HG02885 (cell line): ENCODE measurements around the gene ZYX.
"Not testable (repeated sequence)": the region's sequence is repeated elsewhere in the genome, so short reads cannot be mapped to it uniquely, and the experiment has no call there.

Experiments
- ATAC-seq: cut with Tn5 transposase; IDR thresholded peaks from one replicate; pipeline ENCODE4 v1.9.1; 2021; ENCODE audit warnings: mild to moderate bottlenecking; ENCODE audit not compliant: unreplicated experiment, poor library complexity

The ZYX gene

DNA sequence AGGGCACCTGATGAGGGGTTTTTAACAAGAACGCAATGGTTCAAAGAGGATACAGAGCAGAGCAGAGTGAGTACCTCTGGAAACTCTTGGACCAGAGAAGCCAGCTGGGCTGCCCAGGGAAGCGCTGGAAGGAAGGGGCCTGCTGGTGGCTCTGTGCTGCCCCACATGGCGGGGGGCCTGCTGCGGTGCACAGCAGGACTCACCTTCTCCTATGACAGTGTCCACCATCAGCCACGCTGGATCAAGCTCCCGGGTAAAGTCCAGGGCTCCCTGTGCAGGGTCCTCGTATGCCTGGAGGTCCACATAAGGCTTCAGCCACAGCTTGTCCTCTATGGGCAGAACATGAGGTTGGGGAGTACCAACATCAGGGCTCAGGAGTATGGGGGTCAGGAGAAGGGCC is 15.0 kb downstream of the ZYX start:
- no peak for ATAC-seq

DNA sequence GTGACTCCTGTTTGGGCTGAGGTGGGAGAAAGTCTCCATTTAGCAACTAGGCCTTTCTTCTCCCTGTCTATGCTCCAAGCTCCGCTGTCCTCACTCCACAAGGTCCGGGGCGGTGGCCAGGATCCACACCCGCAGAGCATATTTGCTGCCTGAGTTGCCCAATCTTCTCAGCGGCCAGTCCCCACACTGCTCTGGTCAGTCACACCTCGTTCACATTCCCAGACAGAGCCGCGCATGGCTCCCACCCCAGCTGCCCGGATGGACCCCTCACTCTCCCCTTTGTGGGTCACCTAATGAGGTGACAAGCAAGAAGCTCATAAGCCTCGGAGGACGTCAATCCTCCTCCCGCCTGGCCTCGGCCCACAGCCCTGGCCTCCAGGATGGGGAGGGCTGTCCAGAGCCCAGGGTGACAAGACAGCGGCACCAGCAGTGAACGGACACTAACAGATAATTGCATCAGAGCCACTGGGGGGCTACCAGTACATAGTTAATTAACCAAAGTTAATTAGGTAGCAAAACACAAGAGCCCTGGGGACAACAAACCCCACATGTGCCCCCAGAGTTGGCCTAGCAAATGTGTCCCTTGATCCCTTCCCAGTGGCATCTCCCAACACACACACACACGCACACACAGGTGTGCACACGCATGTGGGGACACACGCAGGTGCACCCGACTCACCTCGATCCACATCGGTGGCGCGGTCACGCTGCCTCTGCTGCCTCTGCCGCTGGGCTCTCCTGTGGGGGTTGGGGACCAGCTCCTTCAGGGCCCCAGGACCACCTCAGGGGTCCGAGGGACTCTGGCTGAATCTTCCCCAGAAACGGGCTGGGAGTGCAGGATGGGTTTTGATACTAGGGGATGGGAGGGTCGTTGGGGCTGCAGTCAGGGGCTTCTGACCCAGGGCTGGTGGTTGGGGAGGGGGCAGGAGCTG is 15.7 kb downstream of the ZYX start:
- no peak for ATAC-seq

GRCh38 chr7:143397710-143398530 is 16.8 kb downstream of the ZYX start:
- ATAC-seq: no peak

- ATAC-seq: no peak
Observed at GRCh38 chr7:143398616-143399015, 17.5 kb downstream of the ZYX start.

DNA sequence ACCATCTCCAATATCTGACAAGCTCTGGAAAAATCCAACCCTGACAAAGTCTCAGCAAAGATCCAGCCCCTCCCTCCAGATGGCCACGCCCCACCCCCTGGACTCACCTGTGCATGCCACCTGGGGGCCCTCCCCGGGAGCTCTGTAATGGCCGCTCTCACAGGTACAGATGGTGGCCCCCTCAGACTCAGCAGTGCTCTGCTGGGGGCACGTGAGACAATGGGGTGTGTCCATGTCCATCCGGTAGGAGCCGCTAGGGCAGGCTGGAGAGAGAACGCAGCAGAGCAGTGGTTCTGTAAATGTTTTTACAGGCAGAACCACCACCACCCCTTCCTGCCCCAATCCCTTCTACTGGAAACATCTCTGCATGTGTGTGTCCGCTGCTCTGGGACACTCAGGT is 18.0 kb downstream of the ZYX start:
- no peak for ATAC-seq

DNA sequence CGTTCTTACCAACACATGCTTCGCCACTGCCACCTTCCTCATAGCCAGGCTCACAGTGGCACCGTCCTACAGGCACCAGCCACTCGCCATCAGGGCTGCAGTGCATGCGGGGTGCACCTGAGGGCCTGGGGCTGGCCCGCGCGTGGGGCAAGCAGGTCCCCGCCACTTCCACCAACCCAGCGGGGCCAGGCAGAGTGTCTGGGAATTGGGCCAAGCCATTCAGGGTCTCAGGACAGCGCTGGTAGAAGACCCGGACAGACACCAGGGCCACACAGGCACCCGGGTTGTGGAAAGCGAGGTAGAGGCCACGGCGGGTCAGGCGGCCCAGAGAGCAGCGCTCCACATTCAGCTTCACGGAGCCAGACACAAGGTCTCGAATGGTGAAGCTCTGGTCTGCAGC is 18.5 kb downstream of the ZYX start:
- ATAC-seq: no peak

- ATAC-seq: no peak
Observed at GRCh38 chr7:143401265-143401664, 20.1 kb downstream of the ZYX start.

GRCh38 chr7:143402233-143402632 is 21.1 kb downstream of the ZYX start:
- not testable (repeated sequence) for ATAC-seq

DNA sequence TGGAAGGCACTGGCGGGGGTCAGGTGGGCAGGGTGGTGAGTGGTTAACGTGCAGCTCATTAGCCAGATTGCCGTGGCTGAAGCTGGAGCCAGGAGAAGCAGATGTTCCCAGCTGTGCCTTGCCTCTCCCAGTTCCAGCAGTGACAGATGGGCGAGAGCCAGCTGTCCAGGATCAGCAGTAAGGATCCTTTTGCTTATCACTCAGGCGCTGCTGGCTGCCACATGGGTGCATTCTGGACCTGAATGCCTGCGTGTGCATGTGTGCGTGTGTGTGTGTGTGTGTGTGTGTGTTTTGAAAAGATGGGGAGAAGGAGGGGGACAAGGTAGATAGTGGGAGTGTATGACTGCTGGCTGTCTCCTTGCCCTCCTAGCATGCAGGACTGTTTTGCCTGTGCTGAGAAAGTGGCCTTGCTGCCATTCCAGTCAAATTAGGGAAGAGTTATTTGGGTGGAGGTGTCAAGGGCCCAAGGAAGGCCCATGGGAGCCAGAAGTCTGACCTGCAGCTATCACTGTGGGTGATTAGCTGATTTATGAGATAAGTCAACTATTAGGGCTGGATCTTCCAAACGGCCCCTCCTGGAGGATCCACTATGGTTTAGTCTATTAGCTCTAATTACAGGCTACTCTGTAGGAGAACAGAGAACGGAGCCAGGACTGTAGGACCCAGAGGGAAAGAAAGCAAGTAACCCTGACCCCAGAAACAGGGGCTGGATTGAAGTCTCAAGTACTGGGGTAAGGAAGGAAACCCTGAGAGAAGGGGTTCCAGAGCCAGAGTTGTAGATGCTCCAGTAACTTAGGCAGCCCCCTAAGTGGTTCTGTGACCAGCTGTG is 24.2 kb downstream of the ZYX start:
- no peak for ATAC-seq

- ATAC-seq: no peak
Observed at GRCh38 chr7:143406002-143406357, 24.8 kb downstream of the ZYX start.

GRCh38 chr7:143407287-143408251 is 26.4 kb downstream of the ZYX start:
- no peak for ATAC-seq

GRCh38 chr7:143408252-143408685 is 27.1 kb downstream of the ZYX start:
- peak; percentile 3 for ATAC-seq

DNA sequence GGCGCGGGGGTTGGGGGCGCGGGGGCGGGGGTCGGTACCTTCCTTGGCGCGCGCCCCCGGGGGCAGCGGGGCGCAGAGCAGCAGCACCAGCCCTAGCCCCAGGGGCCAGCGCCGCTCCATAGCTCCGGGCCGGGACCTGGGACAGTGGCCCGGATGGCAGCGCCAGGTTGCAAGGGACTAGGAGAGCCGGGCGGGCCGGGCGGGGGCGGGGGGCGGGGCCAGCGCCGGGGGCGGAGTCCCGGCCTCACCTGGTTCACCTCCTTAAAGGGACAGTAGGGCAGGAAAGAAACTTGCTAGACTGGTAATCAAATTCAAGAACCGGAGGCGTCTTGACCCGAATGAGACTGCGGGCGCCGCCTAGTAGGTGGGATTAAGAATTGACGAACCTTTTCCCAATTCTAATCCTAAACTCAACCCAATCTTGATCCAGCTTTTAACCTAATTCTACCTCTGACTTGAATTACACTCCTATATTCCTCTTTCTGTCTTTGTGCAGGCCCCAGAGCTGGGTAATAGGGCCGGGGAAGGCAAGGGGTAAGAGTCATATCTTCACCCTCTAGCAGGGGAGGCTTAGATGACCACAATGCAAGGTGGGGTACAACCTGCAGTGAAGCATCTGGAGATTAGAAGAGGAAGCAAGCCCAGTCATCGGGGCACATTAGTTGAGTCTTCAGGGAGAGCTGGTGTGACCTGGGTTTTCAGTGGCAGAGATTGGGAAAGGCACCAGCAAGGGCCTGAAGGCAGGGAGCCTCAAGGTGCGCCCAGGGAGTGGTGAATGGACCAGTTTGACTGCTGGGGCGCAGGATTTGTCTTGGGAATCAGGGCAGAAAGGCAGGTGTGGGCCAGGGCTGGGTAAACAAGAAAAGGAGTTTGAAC is 27.8 kb downstream of the ZYX start, which contains the start of gene EPHA1:
EPHA1 (minus strand) TSS at position 171 of the 876 bp plus-strand sequence; CDS start at position 120, 51 bp downstream.
- ATAC-seq: peak; percentile 67

- no peak for ATAC-seq
Observed at GRCh38 chr7:143410521-143411004, 29.4 kb downstream of the ZYX start.

- no peak for ATAC-seq
Observed at GRCh38 chr7:143411976-143412708, 31.0 kb downstream of the ZYX start.

DNA sequence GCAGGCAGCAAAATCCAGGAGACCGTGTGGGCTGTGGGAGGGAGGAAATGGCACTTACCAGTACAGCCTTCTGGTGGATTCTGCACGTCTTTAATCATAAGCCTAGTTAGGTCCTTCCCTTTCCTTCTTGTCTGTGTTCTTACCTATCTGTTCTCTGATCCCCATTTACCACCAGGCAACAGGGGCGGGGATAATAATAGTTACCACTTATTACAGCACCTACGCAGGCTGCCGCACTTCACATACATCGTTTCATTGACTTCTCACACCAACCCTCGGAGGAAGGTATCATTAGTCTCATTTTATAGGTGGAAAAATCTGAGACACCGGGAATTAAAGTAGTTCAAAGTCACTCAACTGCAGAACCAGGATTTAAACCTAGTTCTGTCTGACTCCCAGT is 32.0 kb downstream of the ZYX start:
- ATAC-seq: no peak

GRCh38 chr7:143415209-143415608 is 34.1 kb downstream of the ZYX start:
- not testable (repeated sequence) for ATAC-seq
